GM10266 (cell line): ENCODE measurements around the gene F13A1.
"Not testable (repeated sequence)": the region's sequence is repeated elsewhere in the genome, so short reads cannot be mapped to it uniquely, and the experiment has no call there.

Experiments
- DNase-seq: peaks from one replicate; pipeline ENCODE4 v3.0.0; 2012; ENCODE audit errors: extremely low spot score
- CTCF ChIP-seq: IDR thresholded peaks from 2 replicates; pipeline ENCODE4 v1.5.1; 2012; ENCODE audit warnings: mild to moderate bottlenecking, low read depth; ENCODE audit not compliant: control insufficient read depth, insufficient read depth; ENCODE audit errors: missing control alignments

F13A1 gene

GRCh38 chr6:6320901-6321300 is 439 bp upstream of the F13A1 start:
- no peak for TF ChIP-seq CTCF
- no peak for DNase-seq

- no peak for DNase-seq
- TF ChIP-seq CTCF, result no peak
Observed at GRCh38 chr6:6317825-6318733, 2.4 kb downstream of the F13A1 start.

GRCh38 chr6:6317386-6317785 is 3.1 kb downstream of the F13A1 start:
- no peak for DNase-seq
- TF ChIP-seq CTCF, result no peak

GRCh38 chr6:6315660-6316059 is 4.8 kb downstream of the F13A1 start:
- peak; percentile 76 for TF ChIP-seq CTCF
- peak; percentile 47 for DNase-seq

DNA sequence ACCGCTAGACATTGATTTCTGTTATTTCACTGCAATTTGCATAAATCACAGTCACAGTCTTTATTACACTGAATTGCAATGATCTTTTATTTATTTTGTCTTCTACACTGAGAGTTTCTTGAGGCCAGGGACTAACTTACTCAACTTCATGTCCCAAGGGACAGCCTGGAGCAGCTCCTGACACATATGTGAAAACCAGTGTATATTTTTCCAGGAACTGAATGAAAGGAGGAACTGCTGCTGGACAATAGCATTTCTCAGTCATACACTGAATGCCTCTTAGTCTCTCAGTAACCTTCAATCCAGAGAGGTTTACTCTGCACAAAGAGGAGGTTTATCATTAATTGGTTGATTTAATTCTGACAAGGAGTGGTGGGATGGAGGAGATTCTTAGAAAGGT is 5.9 kb downstream of the F13A1 start:
- no peak for TF ChIP-seq CTCF
- no peak for DNase-seq

DNA sequence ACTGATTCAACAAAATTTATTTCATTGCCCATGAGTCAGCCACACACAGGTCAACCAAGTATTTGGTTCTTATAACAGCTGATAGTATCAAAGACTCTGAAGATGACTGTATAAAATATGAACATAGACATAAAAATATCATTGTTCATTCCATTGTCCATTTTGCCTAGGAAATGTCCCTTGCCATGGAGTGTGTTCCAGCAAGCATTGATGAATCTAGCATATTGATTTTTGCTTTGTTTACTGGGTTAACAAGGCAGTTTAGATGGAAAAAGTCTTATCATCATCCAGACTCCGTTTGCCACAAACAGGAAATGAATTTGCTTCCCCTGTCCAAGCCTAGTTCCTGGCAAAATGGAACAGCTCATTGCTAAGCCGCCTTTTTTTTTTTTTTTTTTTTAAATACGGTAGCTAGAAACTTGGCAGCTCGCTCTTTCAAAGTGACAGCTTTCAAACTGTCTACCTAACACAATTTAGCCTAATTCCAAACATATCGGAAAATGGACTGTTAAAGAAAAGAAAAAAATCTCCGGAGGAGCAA is 7.5 kb downstream of the F13A1 start:
- no peak for DNase-seq
- no peak for TF ChIP-seq CTCF

DNA sequence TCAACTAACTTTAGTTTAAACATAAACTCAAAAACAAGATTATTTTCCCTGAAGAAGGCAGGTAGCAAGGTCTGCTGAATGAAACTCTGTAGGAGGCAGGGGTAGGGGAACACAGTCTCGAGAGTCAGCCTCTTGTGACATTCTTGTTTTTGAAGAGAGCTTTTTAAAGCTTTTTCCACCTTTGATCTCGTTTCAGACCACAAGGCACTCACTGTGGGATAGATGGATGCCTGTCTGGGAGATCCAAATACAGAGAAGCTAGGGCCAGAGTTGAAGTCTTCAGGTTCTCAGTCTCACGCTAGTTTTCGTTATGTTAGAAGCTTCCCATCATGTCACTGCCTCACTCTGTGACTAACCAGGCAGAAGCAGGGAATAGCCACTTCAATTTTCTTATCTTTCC is 14.9 kb downstream of the F13A1 start:
- no peak for DNase-seq
- no peak for TF ChIP-seq CTCF

- DNase-seq, result not testable (repeated sequence)
Observed at GRCh38 chr6:6300383-6300782, 20.1 kb downstream of the F13A1 start.
